Fibroblast of lung (primary cell): ENCODE measurements around the gene STXBP5. TPM values are rescaled to one million over a fixed set of nuclear protein-coding genes. Genes with fewer than 3 reads are reported as not detected.

Experiments
- DNase-seq, 2 donors: peaks; one replicate each; pipeline versions ENCODE4 v3.0.0 to v3.0.0-alpha.2; 2010; ENCODE audit warnings: low read depth in 2 of 2
- H2AFZ ChIP-seq: 2 replicates; pipeline ENCODE4 v1.5.1; 2012; ENCODE audit warnings: low read length, control low read depth, inconsistent platforms
- H3K27ac ChIP-seq: 2 replicates; pipeline ENCODE4 v1.5.1; 2011; ENCODE audit warnings: low read length, control low read depth; ENCODE audit not compliant: insufficient read depth
- H3K27me3 ChIP-seq: 2 replicates; pipeline ENCODE4 v1.5.1; 2011; ENCODE audit warnings: mild to moderate bottlenecking, low read length; ENCODE audit not compliant: control insufficient read depth, insufficient read depth
- H3K36me3 ChIP-seq: 2 replicates; pipeline ENCODE4 v1.5.1; 2011; ENCODE audit warnings: low read length; ENCODE audit not compliant: control insufficient read depth, insufficient read depth
- H3K4me1 ChIP-seq: 2 replicates; pipeline ENCODE4 v1.5.1; 2011; ENCODE audit warnings: low read length; ENCODE audit not compliant: control insufficient read depth, insufficient read depth; ENCODE audit errors: extremely low read depth
- H3K4me2 ChIP-seq: 2 replicates; pipeline ENCODE4 v1.5.1; 2011; ENCODE audit warnings: low read length, control low read depth; ENCODE audit not compliant: insufficient read depth; ENCODE audit errors: extremely low read depth
- H3K4me3 ChIP-seq, 4 experiments: fragments of 200-600 bp in 1 of 4; sonication (generic) in 1 of 4; replicated peaks in 1 of 4; 2 replicates each; pipeline ENCODE4 v1.5.1; 2011 to 2016; ENCODE audit warnings: low read length in 4 of 4, low read depth in 3 of 4, mild to moderate bottlenecking in 3 of 4, control low read depth in 2 of 4, inconsistent platforms in 1 of 4, mixed read lengths in 1 of 4; ENCODE audit not compliant: insufficient read depth in 1 of 4; ENCODE audit errors: control extremely low read depth in 1 of 4
- H3K79me2 ChIP-seq: 2 replicates; pipeline ENCODE4 v1.5.1; 2012; ENCODE audit warnings: mild to moderate bottlenecking, low read length, inconsistent platforms; ENCODE audit not compliant: control insufficient read depth, insufficient read depth
- H3K9ac ChIP-seq: 2 replicates; pipeline ENCODE4 v1.5.1; 2011; ENCODE audit warnings: mild to moderate bottlenecking, low read length, control low read depth; ENCODE audit not compliant: insufficient read depth
- H3K9me3 ChIP-seq: 2 replicates; pipeline ENCODE4 v1.5.1; 2012; ENCODE audit warnings: low read depth, low read length; ENCODE audit not compliant: control insufficient read depth, insufficient read depth
- H4K20me1 ChIP-seq: 2 replicates; pipeline ENCODE4 v1.5.1; 2011; ENCODE audit warnings: low read length; ENCODE audit not compliant: control insufficient read depth, insufficient read depth; ENCODE audit errors: extremely low read depth
- EZH2 ChIP-seq: IDR thresholded peaks from 2 replicates; pipeline ENCODE4 v1.5.1; 2012; ENCODE audit warnings: low read length, control low read depth, mild to moderate bottlenecking; ENCODE audit errors: missing control alignments
- polyA plus RNA-seq, 2 donors: library from polyadenylated mRNA; depleted of rRNA in 1 of 2; stranded (reverse) in 1 of 2; unstranded in 1 of 2; fragments of >200 nt; gene quantifications; 2 replicates each; pipeline ENCODE4 v1.2.1, GENCODE V29; 2011 to 2012; ENCODE audit warnings: missing spikeins in 1 of 2
- total RNA-seq: library from RNA; depleted of rRNA; stranded (reverse); fragments of >200 nt; gene quantifications from 2 replicates; pipeline ENCODE4 v1.2.1, GENCODE V29; 2014
- TF ChIP-seq, protein P1 (sequence below), 2 donors: IDR thresholded peaks in 1 of 2; conservative IDR thresholded peaks in 1 of 2; 1 replicate in 1 of 2; 2 replicates in 1 of 2; pipeline ENCODE4 v1.5.1; 2011 to 2012; ENCODE audit warnings: low read length in 2 of 2, control low read depth in 1 of 2, inconsistent platforms in 1 of 2, low read depth in 1 of 2, mild to moderate bottlenecking in 1 of 2

Gene STXBP5
- total and polyA plus RNA-seq, 2 donors (not counting 1 experiment from before 2014, with no cell fraction given) = 27.6 to 90.7 TPM

GRCh38 chr6:147203311-147204059 lies 732 bp upstream of the STXBP5 start:
- TF ChIP-seq, protein P1, sequence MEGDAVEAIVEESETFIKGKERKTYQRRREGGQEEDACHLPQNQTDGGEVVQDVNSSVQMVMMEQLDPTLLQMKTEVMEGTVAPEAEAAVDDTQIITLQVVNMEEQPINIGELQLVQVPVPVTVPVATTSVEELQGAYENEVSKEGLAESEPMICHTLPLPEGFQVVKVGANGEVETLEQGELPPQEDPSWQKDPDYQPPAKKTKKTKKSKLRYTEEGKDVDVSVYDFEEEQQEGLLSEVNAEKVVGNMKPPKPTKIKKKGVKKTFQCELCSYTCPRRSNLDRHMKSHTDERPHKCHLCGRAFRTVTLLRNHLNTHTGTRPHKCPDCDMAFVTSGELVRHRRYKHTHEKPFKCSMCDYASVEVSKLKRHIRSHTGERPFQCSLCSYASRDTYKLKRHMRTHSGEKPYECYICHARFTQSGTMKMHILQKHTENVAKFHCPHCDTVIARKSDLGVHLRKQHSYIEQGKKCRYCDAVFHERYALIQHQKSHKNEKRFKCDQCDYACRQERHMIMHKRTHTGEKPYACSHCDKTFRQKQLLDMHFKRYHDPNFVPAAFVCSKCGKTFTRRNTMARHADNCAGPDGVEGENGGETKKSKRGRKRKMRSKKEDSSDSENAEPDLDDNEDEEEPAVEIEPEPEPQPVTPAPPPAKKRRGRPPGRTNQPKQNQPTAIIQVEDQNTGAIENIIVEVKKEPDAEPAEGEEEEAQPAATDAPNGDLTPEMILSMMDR (conservative IDR thresholded peaks at IDR 0.05 in 1 of 2, IDR thresholded peaks at IDR 0.05 in 1 of 2; ENCODE audit: low read depth in 1 of 2, low read length in 2 of 2) = no peak
- TF ChIP-seq EZH2 = no peak
- Histone ChIP-seq H3K27me3 (no peaks in the 10 kb centered on the region), H3K4me3 (peak overlapping the region; percentile 74 to 85 (median 79)), H3K4me1 (no peaks in the 10 kb centered on the region), H3K4me2 (peak overlapping the region; percentile 98), H3K36me3 (no peaks in the 10 kb centered on the region), H3K9ac (peak overlapping the region; percentile 85), H2AFZ (peak overlapping the region; percentile 92), H4K20me1 (no peaks in the 10 kb centered on the region), H3K27ac (peak overlapping the region; percentile 89), H3K9me3 (no peaks in the 10 kb centered on the region), H3K79me2 (peaks cover 43% of the 10 kb centered on the region)
- peak; percentile 78 to 83 for DNase-seq

GRCh38 chr6:147204843-147205311 lies 660 bp downstream of the STXBP5 start:
- Histone ChIP-seq H2AFZ (no peak overlapping the region), H4K20me1 (no peaks in the 10 kb centered on the region), H3K36me3 (no peaks in the 10 kb centered on the region), H3K27ac (peak overlapping the region; percentile 87), H3K4me3 (peak overlapping the region; percentile 82 to 96 (median 88)), H3K79me2 (peaks cover 54% of the 10 kb centered on the region), H3K4me1 (no peaks in the 10 kb centered on the region), H3K27me3 (no peaks in the 10 kb centered on the region), H3K9me3 (no peaks in the 10 kb centered on the region), H3K4me2 (peak overlapping the region; percentile 68), H3K9ac (peak overlapping the region; percentile 27)
- TF ChIP-seq, protein P1 (conservative IDR thresholded peaks at IDR 0.05 in 1 of 2, IDR thresholded peaks at IDR 0.05 in 1 of 2; ENCODE audit: low read depth in 1 of 2, low read length in 2 of 2) = no peak
- TF ChIP-seq EZH2 = no peak
- peak in 1 of 2 donors; percentile 37 for DNase-seq

- Histone ChIP-seq H3K4me1 (no peaks in the 10 kb centered on the region), H3K9ac (peak overlapping the region; percentile 25), H3K27me3 (no peaks in the 10 kb centered on the region), H3K27ac (peak overlapping the region; percentile 16), H3K9me3 (no peaks in the 10 kb centered on the region), H3K36me3 (no peaks in the 10 kb centered on the region), H3K4me2 (peak overlapping the region; percentile 55), H4K20me1 (no peaks in the 10 kb centered on the region), H3K4me3 (peak overlapping the region; percentile 82 to 96 (median 88)), H2AFZ (no peak overlapping the region), H3K79me2 (peaks cover 62% of the 10 kb centered on the region)
- peak; percentile 32 to 56 for DNase-seq
- TF ChIP-seq EZH2 = no peak
- TF ChIP-seq, protein P1 (conservative IDR thresholded peaks at IDR 0.05 in 1 of 2, IDR thresholded peaks at IDR 0.05 in 1 of 2; ENCODE audit: low read depth in 1 of 2, low read length in 2 of 2) = no peak
Measured at GRCh38 chr6:147205690-147206600, 1.7 kb downstream of the STXBP5 start.
